ELR (cell line): ENCODE measurements around the gene TRPM6.

ENCODE experiments used
- DNase-seq: peaks from one replicate; pipeline ENCODE4 v3.0.0-alpha.2; 2015; ENCODE audit warnings: low read depth

TRPM6 gene

GRCh38 chr9:74721696-74722660, 165.7 kb downstream of the TRPM6 start:
- DNase-seq = no peak

- no peak for DNase-seq
These were observed 168.4 kb downstream of the TRPM6 start for GRCh38 chr9:74719306-74719705.

- DNase-seq = no peak
These were observed 169.0 kb downstream of the TRPM6 start for GRCh38 chr9:74718709-74719108.

GRCh38 chr9:74711341-74711740, 176.4 kb downstream of the TRPM6 start:
- DNase-seq = no peak

- no peak for DNase-seq
These were observed 190.2 kb downstream of the TRPM6 start for GRCh38 chr9:74697535-74697934.

- DNase-seq = no peak
These were observed 191.2 kb downstream of the TRPM6 start for GRCh38 chr9:74696520-74696919.

DNA sequence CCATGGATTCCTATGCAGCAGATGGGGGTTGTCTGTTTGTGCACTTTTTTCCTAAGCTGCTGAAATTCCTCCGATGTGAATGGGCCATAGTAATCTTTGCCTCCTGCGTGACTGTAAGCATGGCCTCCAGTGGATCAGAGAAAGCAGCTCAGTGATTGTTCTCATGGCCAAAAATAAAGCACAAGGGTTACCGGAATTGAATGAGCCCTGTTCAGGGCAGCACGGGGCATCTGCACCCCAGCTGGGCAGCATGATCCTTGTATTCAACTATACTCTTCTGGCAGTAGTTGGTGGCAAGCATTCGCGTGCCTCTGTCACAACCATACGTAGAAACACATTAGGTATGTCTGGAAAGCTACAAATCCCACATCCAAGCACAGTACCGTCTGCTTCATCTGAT, 196.7 kb downstream of the TRPM6 start:
- no peak for DNase-seq

- no peak for DNase-seq
These were observed 204.4 kb downstream of the TRPM6 start for GRCh38 chr9:74683322-74683721.

- no peak for DNase-seq
These were observed 205.8 kb downstream of the TRPM6 start for GRCh38 chr9:74681906-74682305.

DNA sequence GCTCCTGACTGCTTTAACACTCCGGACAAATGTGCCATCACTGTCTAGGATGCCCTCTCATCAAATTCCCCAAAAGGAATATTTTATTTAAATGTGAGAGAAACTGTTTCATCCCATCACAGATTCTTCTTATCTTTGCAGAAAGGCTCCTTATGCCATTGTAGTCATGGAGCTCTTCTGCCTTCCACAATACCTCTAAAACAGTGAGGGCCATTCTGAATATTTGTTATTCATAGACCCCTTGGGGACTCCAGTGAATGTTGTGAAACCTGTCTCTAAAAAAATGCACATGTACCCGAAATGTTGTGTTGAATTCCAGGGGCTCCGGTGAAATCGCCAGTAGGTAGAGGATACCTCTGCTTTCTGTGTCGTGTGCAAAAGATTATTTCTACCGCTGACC, 213.6 kb downstream of the TRPM6 start:
- DNase-seq = no peak
